B cell (primary cell): ENCODE data around the gene GRK3. TPM values are rescaled to one million over a fixed set of nuclear protein-coding genes. Genes with fewer than 3 reads are reported as not detected.

Experiments
- ATAC-seq: fragments of 200-7000 bp; cut with Tn5 transposase; one replicate; pipeline ENCODE4 v1.10.0; 2021; ENCODE audit warnings: low read depth, mild to moderate bottlenecking, moderate number of reproducible peaks, moderate library complexity
- CTCF ChIA-PET: fragments of 350-600 bp; sonication (Branson Sonifier 250); formaldehyde crosslinking; loops from one replicate; lab custom pipeline; 2021; ENCODE audit warnings: antibody characterized with exemption, inconsistent platforms; lab: Charles Lee
- POLR2A ChIA-PET: fragments of 350-600 bp; sonication (Branson Sonifier 250); formaldehyde crosslinking; loops from one replicate; lab custom pipeline; 2021; ENCODE audit warnings: antibody characterized with exemption; lab: Charles Lee
- DNase-seq: peaks from one replicate; pipeline ENCODE4 v3.0.0; 2013
- H2AFZ ChIP-seq: 2 replicates; pipeline ENCODE4 v1.6.1; 2012; ENCODE audit warnings: mild to moderate bottlenecking, low read depth, low read length; ENCODE audit not compliant: insufficient read depth, poor library complexity, severe bottlenecking
- H3K27ac ChIP-seq, 2 donors: 1 replicate in 1 of 2; 2 replicates in 1 of 2; pipeline ENCODE4 v1.5.1; 2012 to 2013; ENCODE audit warnings: low read length in 2 of 2, mild to moderate bottlenecking in 2 of 2, moderate library complexity in 1 of 2
- H3K27me3 ChIP-seq, 4 experiments: fragments of 200-600 bp in 1 of 4; sonication (generic) in 1 of 4; replicated peaks in 1 of 4; 1 replicate in 2 of 4; 2 replicates in 2 of 4; pipeline versions ENCODE4 v1.6.1 to v1.7.0; 2013 to 2016; ENCODE audit warnings: low read length in 3 of 4, mild to moderate bottlenecking in 2 of 4, mixed read lengths in 1 of 4, moderate library complexity in 1 of 4; ENCODE audit not compliant: insufficient read depth in 4 of 4, control insufficient read depth in 3 of 4; ENCODE audit errors: control extremely low read depth in 1 of 4
- H3K36me3 ChIP-seq, 2 experiments: replicated peaks in 1 of 2; 1 replicate in 1 of 2; 2 replicates in 1 of 2; pipeline versions ENCODE4 v1.6.1 to v1.7.1; 2013; ENCODE audit warnings: low read length in 1 of 2; ENCODE audit not compliant: insufficient read depth in 2 of 2, control insufficient read depth in 1 of 2; ENCODE audit errors: control extremely low read depth in 1 of 2, extremely low read depth in 1 of 2
- H3K4me1 ChIP-seq, 2 donors: fragments of 200-600 bp in 1 of 2; sonication (generic) in 1 of 2; 1 replicate in 1 of 2; 2 replicates in 1 of 2; pipeline versions ENCODE4 v1.5.1 to v1.6.1; 2013 to 2017; ENCODE audit warnings: low read length in 2 of 2; ENCODE audit not compliant: control insufficient read depth in 2 of 2, insufficient read depth in 2 of 2
- H3K4me2 ChIP-seq: replicated peaks from 2 replicates; pipeline ENCODE3; 2012; ENCODE audit warnings: mild to moderate bottlenecking, low read depth, low read length; ENCODE audit not compliant: poor library complexity, severe bottlenecking
- H3K4me3 ChIP-seq, 5 experiments: fragments of 200-600 bp in 1 of 5; sonication (generic) in 1 of 5; 1 replicate in 3 of 5; 2 replicates in 2 of 5; pipeline versions ENCODE4 v1.5.1 to v1.7.0; 2011 to 2016; ENCODE audit warnings: low read length in 4 of 5, mild to moderate bottlenecking in 4 of 5, low read depth in 2 of 5, control low read depth in 1 of 5, moderate library complexity in 1 of 5; ENCODE audit not compliant: insufficient read depth in 1 of 5; ENCODE audit errors: control extremely low read depth in 1 of 5, extremely low read depth in 1 of 5
- H3K79me2 ChIP-seq: fragments of 200-600 bp; sonication (generic); one replicate; pipeline ENCODE4 v1.6.0; 2016; ENCODE audit warnings: low read length; ENCODE audit not compliant: control insufficient read depth, insufficient read depth
- H3K9ac ChIP-seq: fragments of 200-600 bp; sonication (generic); 2 replicates; pipeline ENCODE4 v1.6.1; 2017; ENCODE audit warnings: mild to moderate bottlenecking, low read length, moderate library complexity
- H3K9me3 ChIP-seq, 3 donors: one replicate each; pipeline versions ENCODE4 v1.6.1 to v1.7.1; 2013; ENCODE audit warnings: low read length in 2 of 3; ENCODE audit not compliant: control insufficient read depth in 2 of 3, insufficient read depth in 1 of 3; ENCODE audit errors: control extremely low read depth in 1 of 3
- H4K20me1 ChIP-seq: 2 replicates; pipeline ENCODE4 v1.6.0; 2012; ENCODE audit warnings: mild to moderate bottlenecking, low read length; ENCODE audit not compliant: insufficient read depth, control insufficient read depth, poor library complexity, severe bottlenecking
- H3K27ac Mint-ChIP-seq: one replicate; pipeline ENCODE4 v1.8.0; 2021; ENCODE audit warnings: mixed read lengths
- H3K27me3 Mint-ChIP-seq: one replicate; pipeline ENCODE4 v1.8.0; 2021; ENCODE audit warnings: mixed read lengths
- H3K4me1 Mint-ChIP-seq: one replicate; pipeline ENCODE4 v1.8.0; 2021; ENCODE audit warnings: mixed read lengths
- H3K4me3 Mint-ChIP-seq: one replicate; pipeline ENCODE4 v1.8.0; 2021; ENCODE audit warnings: mixed read lengths
- H3K9me3 Mint-ChIP-seq: one replicate; pipeline ENCODE4 v1.8.0; 2022; ENCODE audit warnings: mixed read lengths; ENCODE audit not compliant: insufficient read depth
- EZH2 ChIP-seq: IDR thresholded peaks from 2 replicates; pipeline ENCODE4 v1.6.1; 2012; ENCODE audit warnings: borderline replicate concordance, low read depth, mild to moderate bottlenecking, moderate library complexity, low read length; ENCODE audit not compliant: insufficient read depth, poor library complexity, severe bottlenecking
- WGBS: methylation state at CpG from one replicate; pipeline ENCODE4 v1.1.5; 2013; ENCODE audit warnings: missing lambda C conversion rate; ENCODE audit not compliant: insufficient coverage; 5-methylcytosine and 5-hydroxymethylcytosine counted together
- intact Hi-C: fragments of 100-400 bp; cut with micrococcal nuclease; formaldehyde crosslinking; loops from one replicate; pipeline ENCODE4 v1.10.0; 2022
- polyA plus RNA-seq: library from polyadenylated mRNA; depleted of rRNA; stranded (reverse); fragments of >200 nt; gene quantifications from 2 replicates; pipeline ENCODE4 v1.2.3, GENCODE V29; 2012
- total RNA-seq, 2 donors: library from RNA; stranded (reverse); fragments of 120-200 nt in 1 of 2; gene quantifications; 1 replicate in 1 of 2; 2 replicates in 1 of 2; pipeline versions ENCODE4 v1.2.3 to v1.2.4, GENCODE V29; 2013 to 2022
- TF ChIP-seq, protein P1 (sequence below): fragments of 200-600 bp; IDR thresholded peaks from one replicate; pipeline ENCODE4 v1.8.0; 2022; ENCODE audit warnings: antibody characterized with exemption, mild to moderate bottlenecking

GRK3 gene
- total and polyA plus RNA-seq, 2 donors (not counting 1 experiment from before 2014, with no cell fraction given), result 17.6 to 61.0 TPM

- Mint-ChIP-seq H3K4me1 (peaks cover 30% of the 10 kb centered on the region), H3K27ac (no peak overlapping the region), H3K27me3 (no peaks in the 10 kb centered on the region), H3K9me3 (no peaks in the 10 kb centered on the region), H3K4me3 (no peak overlapping the region)
- no peak for DNase-seq
- ChIA-PET POLR2A (no interaction called here), CTCF (interaction anchor here (1.0 to 5.7 kb wide), 20 partner anchors 21 to 230 kb away, joined by 3 to 104 read pairs (median 10); partner anchors contain the start of gene GRK3)
- peaks cover 15% of the 10 kb centered on the region for H3K79me2 ChIP-seq
- no peak overlapping the region for H3K4me2 ChIP-seq
- no peaks in the 10 kb centered on the region for H3K27me3 ChIP-seq
- intact Hi-C loops, result no loop called here
- peaks cover 12 to 15% of the 10 kb centered on the region in 2 donors for H3K4me1 ChIP-seq
- H3K9ac ChIP-seq, result no peak overlapping the region
- no peak overlapping the region for H3K27ac ChIP-seq
- H3K36me3 ChIP-seq, result no peaks in the 10 kb centered on the region
- no peak overlapping the region for H3K4me3 ChIP-seq
- no peak for ATAC-seq
- H4K20me1 ChIP-seq, result no peaks in the 10 kb centered on the region
- TF ChIP-seq, protein P1, sequence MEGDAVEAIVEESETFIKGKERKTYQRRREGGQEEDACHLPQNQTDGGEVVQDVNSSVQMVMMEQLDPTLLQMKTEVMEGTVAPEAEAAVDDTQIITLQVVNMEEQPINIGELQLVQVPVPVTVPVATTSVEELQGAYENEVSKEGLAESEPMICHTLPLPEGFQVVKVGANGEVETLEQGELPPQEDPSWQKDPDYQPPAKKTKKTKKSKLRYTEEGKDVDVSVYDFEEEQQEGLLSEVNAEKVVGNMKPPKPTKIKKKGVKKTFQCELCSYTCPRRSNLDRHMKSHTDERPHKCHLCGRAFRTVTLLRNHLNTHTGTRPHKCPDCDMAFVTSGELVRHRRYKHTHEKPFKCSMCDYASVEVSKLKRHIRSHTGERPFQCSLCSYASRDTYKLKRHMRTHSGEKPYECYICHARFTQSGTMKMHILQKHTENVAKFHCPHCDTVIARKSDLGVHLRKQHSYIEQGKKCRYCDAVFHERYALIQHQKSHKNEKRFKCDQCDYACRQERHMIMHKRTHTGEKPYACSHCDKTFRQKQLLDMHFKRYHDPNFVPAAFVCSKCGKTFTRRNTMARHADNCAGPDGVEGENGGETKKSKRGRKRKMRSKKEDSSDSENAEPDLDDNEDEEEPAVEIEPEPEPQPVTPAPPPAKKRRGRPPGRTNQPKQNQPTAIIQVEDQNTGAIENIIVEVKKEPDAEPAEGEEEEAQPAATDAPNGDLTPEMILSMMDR, result no peak
- no peak for TF ChIP-seq EZH2
- H3K9me3 ChIP-seq, result peaks cover 0 to 3% (median 0%) of the 10 kb centered on the region in 3 donors
- WGBS, result 89% methylated on average over 6 of the region's 6 CpGs
- no peak overlapping the region for H2AFZ ChIP-seq
These were observed 21.6 kb upstream of the GRK3 start for GRCh38 chr22:25542720-25543402.

GRCh38 chr22:25545146-25545545 is 19.3 kb upstream of the GRK3 start:
- H3K4me1 ChIP-seq, result peaks cover 18 to 22% of the 10 kb centered on the region in 2 donors
- WGBS, result 100% methylated on average over 1 of the region's 3 CpGs
- H3K27ac ChIP-seq, result no peak overlapping the region
- peaks cover 41% of the 10 kb centered on the region for H3K4me1 Mint-ChIP-seq
- no peak overlapping the region for H3K4me3 ChIP-seq
- no peak overlapping the region for H2AFZ ChIP-seq
- no peaks in the 10 kb centered on the region for H3K27me3 Mint-ChIP-seq
- no peaks in the 10 kb centered on the region for H3K36me3 ChIP-seq
- ChIA-PET POLR2A (no interaction called here), CTCF (interaction anchor here (0.6 to 5.7 kb wide), 13 partner anchors 9 to 232 kb away, joined by 3 to 104 read pairs (median 17); partner anchors contain the start of gene GRK3)
- H3K4me3 Mint-ChIP-seq, result no peak overlapping the region
- H3K9me3 Mint-ChIP-seq, result no peaks in the 10 kb centered on the region
- no peak for TF ChIP-seq EZH2
- TF ChIP-seq, protein P1, result no peak
- no peaks in the 10 kb centered on the region for H4K20me1 ChIP-seq
- peaks cover 15% of the 10 kb centered on the region for H3K79me2 ChIP-seq
- ATAC-seq, result no peak
- no peak overlapping the region for H3K27ac Mint-ChIP-seq
- H3K9me3 ChIP-seq, result peaks cover 0 to 3% (median 0%) of the 10 kb centered on the region in 3 donors
- no peak overlapping the region for H3K4me2 ChIP-seq
- H3K27me3 ChIP-seq, result no peaks in the 10 kb centered on the region
- H3K9ac ChIP-seq, result no peak overlapping the region
- DNase-seq, result no peak
- intact Hi-C loops, result loop anchor here (2.0 kb wide), 1 partner anchor 112 kb away; no protein-coding TSS in a partner anchor
